NCI-H2107 treated with DMSO at 0.1 percent for 48 hours (cell line): ENCODE results near the gene HYOU1.
"Not testable (repeated sequence)": the region's sequence is repeated elsewhere in the genome, so short reads cannot be mapped to it uniquely, and the experiment has no call there.

Source experiments
- DNase-seq: peaks from one replicate; lab custom pipeline; 2025; ENCODE audit not compliant: unreplicated experiment; lab: John Stamatoyannopoulos, UW

The HYOU1 gene

DNA sequence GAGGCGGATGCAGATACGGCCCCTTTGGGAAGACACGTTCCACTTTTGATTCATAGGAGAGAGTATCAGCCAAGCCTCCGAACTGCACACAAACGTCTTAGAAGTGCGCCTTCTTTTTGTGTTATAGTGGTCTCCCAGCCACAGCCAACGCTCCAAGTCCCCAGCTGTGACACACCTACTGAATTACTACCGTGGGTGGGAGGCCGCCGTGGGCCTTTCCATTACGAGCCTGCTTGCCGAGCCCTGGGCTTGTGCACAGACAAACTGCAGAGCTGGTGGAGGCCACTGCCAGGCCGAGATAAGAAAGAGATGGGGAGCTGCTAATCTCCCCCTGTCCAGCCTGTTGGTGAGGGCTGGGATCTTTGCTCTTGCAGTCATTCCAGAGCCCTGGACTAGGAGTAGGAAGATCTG, 28.4 kb upstream of the HYOU1 start:
- DNase-seq: no peak

GRCh38 chr11:119084663-119085436, 27.8 kb upstream of the HYOU1 start, which contains the start of gene HMBS:
Gene HMBS (plus strand): TSS chr11:119084881. CDS start chr11:119085034, 153 bp downstream.
- peak; percentile 81 for DNase-seq

DNA sequence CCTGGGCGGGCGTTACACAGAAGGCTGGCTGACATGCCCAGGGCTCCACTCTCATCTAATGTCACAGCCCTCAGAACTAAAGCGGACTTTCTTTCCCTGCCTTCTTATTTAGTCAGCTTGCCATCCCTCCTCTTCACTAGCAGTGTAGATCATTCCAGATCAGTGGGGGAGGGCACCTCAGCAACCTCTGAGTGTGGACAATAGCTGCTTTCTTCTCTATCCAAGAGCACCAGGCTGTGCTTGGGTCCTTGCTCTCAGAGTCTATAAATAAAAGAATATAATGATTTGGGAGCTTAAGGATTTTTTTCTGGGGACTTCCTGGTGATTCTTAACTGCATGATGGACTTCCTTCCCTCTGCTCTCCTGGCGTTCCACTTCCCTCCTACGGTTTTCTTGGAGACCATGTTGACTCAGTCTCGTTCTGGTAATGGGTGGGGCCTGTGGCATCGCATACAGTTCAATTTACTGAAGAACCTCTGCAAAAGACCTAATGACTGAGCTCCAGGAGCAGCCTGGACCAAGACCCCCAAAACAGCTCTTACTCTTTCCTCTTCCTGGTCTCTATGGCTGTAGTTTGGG, 24.8 kb upstream of the HYOU1 start:
- no peak for DNase-seq

- no peak for DNase-seq
Measured at GRCh38 chr11:119078675-119079420, 21.8 kb upstream of the HYOU1 start.

GRCh38 chr11:119077839-119078238, 20.8 kb upstream of the HYOU1 start:
- no peak for DNase-seq

DNA sequence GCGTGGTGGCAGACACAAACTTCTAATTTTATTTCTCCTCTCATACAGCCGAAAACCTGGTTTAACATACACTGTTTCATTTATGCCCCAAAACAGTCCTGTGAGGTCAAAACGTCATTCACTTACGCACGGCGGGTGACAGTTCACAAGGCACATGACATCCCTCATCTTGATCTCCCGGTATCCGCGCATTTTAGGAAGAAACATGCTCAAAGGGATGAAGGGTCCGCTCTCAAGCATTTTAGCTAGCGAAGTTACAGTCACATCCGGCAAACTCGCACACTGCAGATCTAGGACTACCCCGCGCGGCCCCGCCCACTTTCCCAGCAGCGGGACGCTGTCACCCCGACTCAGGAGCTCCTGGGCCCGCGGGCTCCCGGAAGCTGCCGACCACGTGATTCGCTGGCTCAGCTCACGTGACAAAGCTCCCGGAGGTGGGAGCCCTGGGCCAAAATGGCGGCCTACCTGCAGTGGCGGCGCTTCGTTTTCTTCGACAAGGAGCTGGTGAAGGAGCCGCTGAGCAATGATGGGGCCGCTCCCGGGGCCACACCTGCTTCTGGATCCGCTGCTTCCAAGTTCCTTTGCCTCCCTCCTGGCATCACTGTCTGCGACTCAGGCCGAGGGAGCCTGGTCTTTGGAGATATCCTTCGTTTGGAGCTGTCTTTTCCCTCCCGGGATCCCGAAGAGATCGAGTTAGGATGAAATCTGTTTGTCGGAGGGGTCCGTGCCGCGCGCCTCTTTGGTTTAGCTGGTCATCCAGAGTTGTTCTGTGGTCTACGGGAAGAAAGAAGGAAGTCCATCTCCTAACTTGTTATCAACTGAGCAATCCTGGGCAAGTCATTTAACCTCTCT, 10.6 kb upstream of the HYOU1 start, which contains the start of gene VPS11:
Gene VPS11 (plus strand): TSS at position 448 of the 852 bp plus-strand sequence. CDS start 6 bp downstream, at position 454.
- peak; percentile 78 for DNase-seq

GRCh38 chr11:119065369-119065768, 8.4 kb upstream of the HYOU1 start:
- DNase-seq: no peak

DNA sequence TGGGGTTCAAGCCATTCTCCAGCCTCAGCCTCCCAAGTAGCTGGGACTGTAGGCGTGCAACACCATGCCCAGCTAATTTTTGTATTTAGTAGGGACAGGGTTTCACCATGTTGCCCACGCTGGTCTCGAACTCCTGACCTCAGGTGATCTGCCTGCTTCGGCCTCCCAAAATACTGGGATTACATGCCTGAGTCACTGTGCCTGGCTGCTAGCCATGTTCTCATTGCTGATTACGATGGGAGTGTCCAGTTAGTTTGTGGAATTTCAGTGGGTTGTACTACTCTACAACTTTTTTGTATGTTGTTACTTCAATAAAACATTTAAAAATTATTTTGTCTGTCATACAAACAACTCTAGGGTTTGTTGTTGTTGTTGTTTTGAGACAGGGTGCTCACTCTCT, 5.8 kb upstream of the HYOU1 start:
- DNase-seq: no peak

DNA sequence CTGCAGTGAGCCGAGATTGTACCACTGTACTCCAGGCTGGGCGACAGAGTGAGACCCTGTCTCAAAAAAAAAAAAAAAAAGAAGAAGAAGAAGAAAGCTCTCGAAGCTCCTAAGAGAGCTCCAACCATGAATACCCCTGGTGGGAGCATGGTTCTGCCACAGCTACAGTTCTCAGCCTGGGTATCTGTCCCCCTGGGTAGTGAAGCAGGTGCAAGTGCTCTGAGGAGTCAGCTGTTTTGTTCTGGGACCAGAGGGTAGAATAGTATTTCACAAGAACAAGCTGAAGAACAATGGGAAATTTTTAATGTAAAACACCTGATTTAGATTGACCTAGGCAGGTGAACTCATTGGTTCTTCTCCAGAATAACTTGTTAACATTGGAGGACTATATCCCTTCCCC, 4.3 kb upstream of the HYOU1 start:
- no peak for DNase-seq

GRCh38 chr11:119059128-119059527, 2.1 kb upstream of the HYOU1 start:
- DNase-seq: not testable (repeated sequence)

GRCh38 chr11:119056421-119056999, 495 bp downstream of the HYOU1 start:
- DNase-seq: peak; percentile 10

DNA sequence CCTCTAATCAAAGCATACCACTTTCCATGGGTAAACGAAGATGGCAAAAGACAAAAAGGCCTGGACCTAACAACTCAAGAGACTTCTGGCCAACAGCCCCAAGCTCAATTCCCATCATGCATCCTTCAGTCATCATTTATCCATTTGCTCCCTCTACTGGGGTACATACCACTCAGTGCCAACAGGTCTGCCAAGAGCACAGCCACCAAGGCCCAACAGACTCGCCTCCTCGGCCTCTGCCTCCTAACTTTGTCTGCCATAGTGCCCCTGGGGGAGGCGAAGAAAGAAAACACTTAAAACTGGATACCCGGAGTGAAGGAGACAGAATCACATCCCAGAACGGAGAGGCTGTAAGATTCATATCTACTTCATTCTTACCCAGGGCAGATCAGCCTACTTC, 1.1 kb downstream of the HYOU1 start:
- DNase-seq: no peak

- DNase-seq: no peak
Measured at GRCh38 chr11:119054418-119054817, 2.6 kb downstream of the HYOU1 start.

DNA sequence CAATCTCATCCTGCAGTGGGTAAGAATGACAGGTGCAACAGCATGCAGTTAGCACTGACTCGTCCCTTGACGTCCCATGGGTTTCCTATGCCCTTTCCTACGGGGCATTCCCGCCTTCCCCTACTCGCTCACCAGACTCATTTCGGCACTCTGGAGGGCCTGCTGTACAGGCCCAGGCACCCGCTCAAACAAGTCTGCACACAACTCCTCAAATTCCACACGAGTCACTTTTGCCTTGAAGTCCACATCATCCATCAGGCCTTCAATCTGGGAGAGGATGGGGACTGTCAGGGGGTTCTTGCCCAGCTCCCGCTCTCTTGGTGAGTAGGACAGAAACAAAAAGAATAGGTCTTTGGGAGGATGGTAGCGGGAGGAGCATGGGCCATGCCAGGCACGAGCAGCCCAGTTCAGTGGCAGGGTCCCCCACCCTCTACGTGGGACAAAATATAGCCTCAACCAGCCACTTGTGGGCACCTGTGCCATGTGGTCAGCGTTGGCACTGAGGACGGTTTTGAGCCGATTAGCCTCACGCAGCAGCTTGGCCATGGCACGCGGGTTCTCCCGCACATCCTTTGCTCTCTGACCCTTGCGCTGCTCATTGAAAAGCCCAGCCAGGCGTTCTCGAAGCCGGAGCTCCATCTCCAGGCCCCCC, 4.7 kb downstream of the HYOU1 start:
- no peak for DNase-seq

GRCh38 chr11:119051440-119052162, 5.4 kb downstream of the HYOU1 start:
- DNase-seq: no peak

DNA sequence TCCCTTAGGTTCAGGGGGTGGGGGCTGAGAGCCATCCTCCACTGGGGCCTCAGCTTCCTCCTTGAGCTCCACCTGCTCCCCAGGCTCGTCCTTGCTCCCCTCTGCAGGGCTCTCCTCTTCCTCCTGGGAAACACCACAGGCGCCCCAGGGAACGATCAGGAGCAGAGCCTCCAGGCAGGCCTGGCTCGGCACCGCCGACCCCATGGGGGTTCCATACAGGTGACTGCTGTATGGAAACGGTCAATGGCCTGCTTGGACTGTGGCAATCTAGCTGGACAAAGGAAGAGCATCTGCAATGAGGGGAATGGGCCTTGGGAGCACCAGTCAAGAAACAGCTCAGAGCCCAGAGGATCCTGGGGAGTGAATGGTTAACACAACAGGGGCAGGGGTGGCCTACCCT, 7.9 kb downstream of the HYOU1 start:
- no peak for DNase-seq

GRCh38 chr11:119048644-119049043, 8.4 kb downstream of the HYOU1 start:
- DNase-seq: no peak

DNA sequence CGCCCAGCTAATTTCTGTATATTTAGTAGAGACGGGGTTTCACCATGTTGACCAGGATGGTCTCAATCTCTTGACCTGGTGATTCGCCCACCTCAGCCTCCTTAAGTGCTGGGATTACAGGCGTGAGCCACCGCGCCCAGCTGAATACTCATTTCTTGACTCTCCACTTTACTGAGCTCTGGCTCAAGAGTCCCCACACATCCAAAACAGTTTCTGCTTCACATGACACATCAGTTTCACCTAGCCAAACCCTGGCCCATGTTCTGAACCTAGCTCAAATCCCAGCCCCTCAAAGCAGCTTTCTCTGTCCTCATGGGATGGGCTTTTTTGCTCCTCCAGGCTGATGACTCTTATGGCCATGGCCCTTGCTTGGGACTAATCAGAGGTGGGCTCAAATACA, 9.8 kb downstream of the HYOU1 start:
- DNase-seq: no peak

- DNase-seq: no peak
Measured at GRCh38 chr11:119046489-119046888, 10.5 kb downstream of the HYOU1 start.
